IPS-15b (cell line): Measurements from ENCODE around the gene CDC42BPB.

Experiments
- H3K27me3 ChIP-seq: one replicate; pipeline ENCODE4 v1.6.1; 2013; ENCODE audit warnings: low read length; ENCODE audit not compliant: control insufficient read depth, insufficient read depth
- H3K36me3 ChIP-seq: one replicate; pipeline ENCODE4 v1.6.1; 2013; ENCODE audit warnings: low read length; ENCODE audit not compliant: control insufficient read depth, insufficient read depth
- H3K4me1 ChIP-seq: one replicate; pipeline ENCODE4 v1.6.1; 2013; ENCODE audit warnings: mild to moderate bottlenecking, low read length; ENCODE audit not compliant: control insufficient read depth, insufficient read depth
- H3K4me3 ChIP-seq: one replicate; pipeline ENCODE4 v1.5.1; 2013; ENCODE audit warnings: low read depth, low read length
- H3K9ac ChIP-seq: one replicate; pipeline ENCODE4 v1.6.1; 2013; ENCODE audit warnings: low read depth, mild to moderate bottlenecking, low read length
- H3K9me3 ChIP-seq: one replicate; pipeline ENCODE4 v1.6.1; 2013; ENCODE audit warnings: mild to moderate bottlenecking, low read length; ENCODE audit not compliant: control insufficient read depth, insufficient read depth

CDC42BPB gene

DNA sequence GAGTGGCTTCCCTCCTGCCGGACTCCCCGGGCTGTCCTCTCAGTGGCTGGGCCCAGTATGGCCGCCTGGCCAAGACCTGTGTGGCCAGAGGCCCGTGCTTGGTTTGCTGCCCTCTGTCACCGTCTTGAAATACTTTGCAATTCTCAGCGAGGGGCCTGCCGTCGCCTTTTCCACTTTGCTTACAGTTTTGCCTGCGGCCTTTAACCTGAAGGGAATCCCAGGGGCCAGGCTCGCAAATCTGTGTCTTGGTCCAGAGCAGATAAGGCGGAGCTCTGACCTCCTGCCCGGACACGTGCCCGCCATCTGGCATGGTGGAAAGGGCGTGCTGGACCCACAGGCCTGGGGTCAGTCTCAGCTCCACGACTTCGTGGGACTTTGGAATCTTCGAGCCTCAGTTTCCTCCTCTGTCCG, 145.8 kb downstream of the CDC42BPB start:
- no peak overlapping the region for H3K9ac ChIP-seq
- H3K27me3 ChIP-seq = no peaks in the 10 kb centered on the region
- no peak overlapping the region for H3K4me3 ChIP-seq
- no peaks in the 10 kb centered on the region for H3K9me3 ChIP-seq
- no peaks in the 10 kb centered on the region for H3K4me1 ChIP-seq
- peaks cover 12% of the 10 kb centered on the region for H3K36me3 ChIP-seq

DNA sequence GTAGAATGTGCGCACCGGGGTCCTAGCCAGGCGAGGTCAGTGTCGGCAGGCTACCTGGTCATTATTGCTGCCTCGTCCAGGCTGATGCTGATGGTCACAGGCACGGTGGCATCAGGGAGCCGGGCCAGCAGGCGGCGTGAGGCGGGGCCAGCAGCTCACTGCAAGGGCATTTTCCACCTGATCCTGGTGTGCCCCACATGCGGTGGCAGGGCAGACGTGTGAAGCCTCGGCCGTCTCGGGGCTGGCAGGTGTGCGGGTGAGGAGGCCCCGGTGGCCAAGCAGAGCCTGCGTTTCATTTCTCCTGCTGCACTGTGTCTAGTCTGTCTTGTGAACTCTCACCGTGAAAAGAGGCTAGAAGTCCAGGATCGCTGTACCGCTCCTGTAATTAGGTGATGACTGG, 146.9 kb downstream of the CDC42BPB start:
- Histone ChIP-seq H3K9ac (no peak overlapping the region), H3K27me3 (no peaks in the 10 kb centered on the region), H3K4me1 (no peaks in the 10 kb centered on the region), H3K9me3 (peaks cover 2% of the 10 kb centered on the region), H3K36me3 (peaks cover 15% of the 10 kb centered on the region), H3K4me3 (no peak overlapping the region)

DNA sequence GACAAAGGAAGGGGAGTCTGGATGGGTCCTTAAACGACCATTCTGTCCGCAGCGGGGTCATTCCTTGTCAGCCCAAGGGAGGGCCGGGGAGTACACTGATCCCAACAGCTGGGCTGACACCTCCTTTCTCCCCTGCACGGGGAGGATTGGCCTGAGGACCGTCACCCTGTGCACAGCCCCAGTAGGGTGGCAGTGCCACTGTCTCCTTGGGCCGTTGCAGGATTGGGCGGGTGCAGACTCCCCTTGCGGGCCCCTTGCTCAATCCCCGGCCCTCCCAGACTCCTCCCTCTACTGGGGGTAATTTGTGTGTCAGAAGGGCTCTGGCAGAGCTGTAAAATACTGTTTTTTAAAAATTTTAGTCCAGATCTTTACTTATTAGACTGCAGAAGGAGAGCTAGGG, 147.4 kb downstream of the CDC42BPB start:
- H3K4me1 ChIP-seq = no peaks in the 10 kb centered on the region
- no peak overlapping the region for H3K9ac ChIP-seq
- no peak overlapping the region for H3K4me3 ChIP-seq

DNA sequence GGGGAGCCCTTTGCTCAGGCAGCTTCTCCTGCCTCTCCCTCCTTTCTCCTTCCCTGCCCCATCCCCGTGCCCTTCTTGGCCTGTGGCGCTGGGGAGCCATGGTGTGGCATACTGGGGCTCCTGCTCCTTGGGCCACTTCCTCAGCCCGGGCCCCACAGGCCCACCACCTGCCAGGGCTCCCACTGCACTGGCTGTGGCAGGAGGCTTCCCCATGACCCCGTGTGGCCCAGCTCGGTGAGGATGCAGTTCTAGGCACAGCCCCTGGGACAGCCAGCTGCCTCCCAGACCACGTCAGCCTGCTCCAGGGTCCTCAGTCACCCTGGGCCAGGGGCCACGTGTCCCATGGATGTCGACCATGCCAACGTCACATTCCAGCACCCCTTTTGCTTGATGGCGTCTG, 147.9 kb downstream of the CDC42BPB start:
- H3K4me1 ChIP-seq = no peaks in the 10 kb centered on the region
- H3K36me3 ChIP-seq = peaks cover 18% of the 10 kb centered on the region
- no peak overlapping the region for H3K9ac ChIP-seq
- no peaks in the 10 kb centered on the region for H3K27me3 ChIP-seq
- peaks cover 2% of the 10 kb centered on the region for H3K9me3 ChIP-seq
- H3K4me3 ChIP-seq = no peak overlapping the region

More for the DNA sequence above, 147.4 kb downstream of the CDC42BPB start:
- Histone ChIP-seq H3K9me3 (peaks cover 2% of the 10 kb centered on the region), H3K27me3 (no peaks in the 10 kb centered on the region), H3K36me3 (peaks cover 18% of the 10 kb centered on the region)

DNA sequence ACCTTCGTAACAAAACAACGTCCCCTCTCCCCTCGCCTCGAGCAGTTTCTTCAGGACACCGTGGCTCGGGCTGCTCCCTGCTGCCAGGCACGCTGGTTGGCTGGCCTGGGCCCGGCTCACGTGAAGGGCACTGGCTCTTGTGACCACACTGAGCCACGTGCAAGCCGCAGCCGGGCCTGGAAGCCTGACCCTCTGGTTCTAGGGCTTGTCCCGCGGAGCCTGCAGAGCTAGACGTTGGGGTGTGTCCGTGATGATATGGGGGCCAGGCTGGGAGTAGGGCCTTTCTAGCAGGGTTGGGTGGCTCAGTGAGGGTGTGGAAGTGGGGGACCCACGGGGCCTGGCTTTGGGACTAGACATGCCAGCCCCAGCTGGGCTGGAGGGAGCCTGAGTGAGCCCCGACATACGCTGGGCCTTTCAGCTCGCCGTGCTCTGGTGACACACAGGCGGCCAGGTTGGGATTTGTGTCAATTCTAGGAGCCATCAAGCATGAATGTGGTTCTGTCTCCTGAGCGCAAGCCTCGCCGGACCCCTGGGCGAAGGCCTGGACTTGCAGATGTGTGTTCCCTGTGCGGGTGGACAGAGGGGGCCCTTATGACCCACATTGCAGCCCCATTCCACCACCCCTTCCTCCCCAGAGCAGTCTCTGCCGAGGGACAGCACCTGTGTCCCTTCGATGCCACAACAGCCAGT, 148.4 kb downstream of the CDC42BPB start:
- H3K4me1 ChIP-seq = no peaks in the 10 kb centered on the region
- H3K4me3 ChIP-seq = no peak overlapping the region
- H3K9ac ChIP-seq = no peak overlapping the region
- peaks cover 2% of the 10 kb centered on the region for H3K9me3 ChIP-seq
- H3K36me3 ChIP-seq = peaks cover 18% of the 10 kb centered on the region
- H3K27me3 ChIP-seq = no peaks in the 10 kb centered on the region

DNA sequence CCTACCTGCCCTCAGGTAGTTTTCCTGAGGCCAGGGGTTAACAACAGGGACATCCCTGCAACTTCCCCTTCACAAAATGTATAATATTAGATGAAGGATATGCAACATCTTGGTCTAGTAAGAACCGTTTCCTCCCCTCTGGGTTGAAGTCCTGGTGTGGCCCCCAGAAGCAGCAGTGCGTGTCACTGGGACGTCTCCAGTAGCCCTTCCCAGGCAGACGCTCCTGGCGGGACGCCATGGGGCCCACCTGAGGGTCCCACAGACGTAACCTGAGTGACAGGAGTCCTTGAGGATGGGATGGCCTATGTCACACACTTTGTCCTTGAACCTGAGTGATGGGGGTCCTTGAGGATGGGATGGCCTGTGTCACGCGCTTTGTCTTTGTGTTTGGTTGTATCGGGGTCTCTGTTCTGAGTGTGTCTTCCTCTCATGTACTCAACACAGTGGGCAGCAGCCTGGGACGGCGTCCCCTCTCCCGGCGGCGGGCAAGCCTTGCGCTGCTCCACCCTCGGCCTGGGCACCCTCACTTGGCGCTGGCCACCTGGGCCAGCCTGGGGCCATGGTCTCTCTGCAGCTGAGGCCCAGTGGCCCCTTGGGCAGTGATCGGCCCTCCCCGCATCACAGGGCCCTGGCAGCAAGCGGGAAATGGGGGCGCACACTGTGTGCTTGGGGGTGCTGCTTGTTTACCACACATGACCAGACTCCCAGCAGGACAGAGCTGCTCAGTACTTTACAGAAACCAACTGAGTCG, 149.2 kb downstream of the CDC42BPB start:
- peaks cover 23% of the 10 kb centered on the region for H3K36me3 ChIP-seq
- H3K9ac ChIP-seq = no peak overlapping the region
- peaks cover 2% of the 10 kb centered on the region for H3K9me3 ChIP-seq
- no peaks in the 10 kb centered on the region for H3K27me3 ChIP-seq
- H3K4me3 ChIP-seq = no peak overlapping the region
- H3K4me1 ChIP-seq = no peaks in the 10 kb centered on the region

DNA sequence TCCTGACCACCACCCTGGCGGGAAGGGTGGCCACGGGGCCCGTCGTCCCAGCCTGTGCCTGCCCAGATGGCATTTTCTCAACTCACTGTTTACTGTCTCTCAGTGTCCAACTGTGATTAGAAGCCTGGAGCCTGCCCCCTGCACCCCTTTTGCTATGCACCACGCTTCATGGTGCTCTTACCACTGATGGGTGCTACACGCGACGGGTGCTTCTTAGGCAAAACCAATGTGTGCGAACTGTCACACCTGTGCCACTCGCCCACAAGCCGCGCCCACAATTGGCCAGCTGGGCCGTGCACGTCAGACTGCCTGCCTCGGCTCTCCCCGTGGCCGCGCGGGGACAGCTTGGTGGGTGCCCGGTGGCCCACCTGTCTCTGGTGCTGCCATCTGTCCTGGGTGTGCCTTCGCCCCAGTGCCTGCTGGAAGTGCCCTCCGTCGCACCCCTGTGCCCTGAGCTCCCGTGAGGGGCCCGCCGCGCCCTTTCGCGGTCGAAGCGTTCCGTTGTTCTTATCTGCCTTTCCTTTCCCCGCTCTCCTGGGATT, 150.0 kb downstream of the CDC42BPB start:
- Histone ChIP-seq H3K4me1 (no peaks in the 10 kb centered on the region), H3K36me3 (peaks cover 23% of the 10 kb centered on the region), H3K9ac (no peak overlapping the region), H3K27me3 (no peaks in the 10 kb centered on the region), H3K4me3 (no peak overlapping the region), H3K9me3 (peaks cover 2% of the 10 kb centered on the region)

DNA sequence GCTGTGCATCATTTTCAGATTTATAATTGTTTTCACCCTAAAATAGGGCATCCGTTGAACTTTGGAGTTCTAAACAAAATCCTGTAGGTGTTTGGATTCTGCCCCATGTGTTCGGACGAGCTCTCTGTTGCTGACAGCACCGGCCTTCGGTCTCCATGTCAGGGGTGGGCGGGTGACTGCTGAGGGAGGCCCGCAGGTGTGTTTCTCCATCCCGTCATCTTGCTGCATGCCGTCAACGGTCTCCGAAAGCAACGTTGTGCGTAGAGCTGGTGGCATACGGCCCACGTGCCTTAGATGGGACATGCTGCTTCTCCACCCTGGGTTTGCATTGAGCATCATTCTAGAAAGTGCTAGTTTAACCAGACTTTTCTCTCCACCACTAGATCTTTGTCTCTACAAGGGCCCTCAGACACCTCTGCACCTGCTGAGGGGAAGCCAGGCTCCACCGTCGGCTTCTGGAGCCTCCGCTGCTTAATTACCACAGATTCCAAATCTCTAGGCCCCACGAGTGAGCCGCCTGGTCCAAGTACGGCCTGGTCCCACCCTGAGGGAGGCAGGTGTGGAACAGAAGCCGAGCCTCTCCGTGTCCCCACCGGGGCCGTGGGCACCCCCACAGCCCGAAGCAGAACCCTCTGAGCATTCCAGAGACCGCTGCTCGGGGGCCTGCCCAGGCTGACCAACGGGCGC, 150.6 kb downstream of the CDC42BPB start:
- Histone ChIP-seq H3K9ac (no peak overlapping the region), H3K27me3 (no peaks in the 10 kb centered on the region), H3K9me3 (peaks cover 2% of the 10 kb centered on the region), H3K36me3 (peaks cover 23% of the 10 kb centered on the region), H3K4me3 (no peak overlapping the region), H3K4me1 (no peaks in the 10 kb centered on the region)

DNA sequence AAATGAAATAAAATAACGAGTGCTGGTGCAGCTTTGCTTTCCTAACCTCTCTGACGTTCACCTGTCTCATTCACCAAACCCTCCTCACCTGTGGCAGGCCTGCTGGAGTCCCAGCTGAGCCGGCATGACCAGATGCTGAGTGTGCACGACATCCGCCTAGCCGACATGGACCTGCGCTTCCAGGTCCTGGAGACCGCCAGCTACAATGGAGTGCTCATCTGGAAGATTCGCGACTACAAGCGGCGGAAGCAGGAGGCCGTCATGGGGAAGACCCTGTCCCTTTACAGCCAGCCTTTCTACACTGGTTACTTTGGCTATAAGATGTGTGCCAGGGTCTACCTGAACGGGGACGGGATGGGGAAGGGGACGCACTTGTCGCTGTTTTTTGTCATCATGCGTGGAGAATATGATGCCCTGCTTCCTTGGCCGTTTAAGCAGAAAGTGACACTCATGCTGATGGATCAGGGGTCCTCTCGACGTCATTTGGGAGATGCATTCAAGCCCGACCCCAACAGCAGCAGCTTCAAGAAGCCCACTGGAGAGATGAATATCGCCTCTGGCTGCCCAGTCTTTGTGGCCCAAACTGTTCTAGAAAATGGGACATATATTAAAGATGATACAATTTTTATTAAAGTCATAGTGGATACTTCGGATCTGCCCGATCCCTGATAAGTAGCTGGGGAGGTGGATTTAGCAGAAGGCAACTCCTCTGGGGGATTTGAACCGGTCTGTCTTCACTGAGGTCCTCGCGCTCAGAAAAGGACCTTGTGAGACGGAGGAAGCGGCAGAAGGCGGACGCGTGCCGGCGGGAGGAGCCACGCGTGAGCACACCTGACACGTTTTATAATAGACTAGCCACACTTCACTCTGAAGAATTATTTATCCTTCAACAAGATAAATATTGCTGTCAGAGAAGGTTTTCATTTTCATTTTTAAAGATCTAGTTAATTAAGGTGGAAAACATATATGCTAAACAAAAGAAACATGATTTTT, 151.9 kb downstream of the CDC42BPB start:
- Histone ChIP-seq H3K27me3 (no peaks in the 10 kb centered on the region), H3K4me3 (no peak overlapping the region), H3K4me1 (no peaks in the 10 kb centered on the region), H3K36me3 (peaks cover 23% of the 10 kb centered on the region), H3K9me3 (peaks cover 2% of the 10 kb centered on the region), H3K9ac (no peak overlapping the region)

DNA sequence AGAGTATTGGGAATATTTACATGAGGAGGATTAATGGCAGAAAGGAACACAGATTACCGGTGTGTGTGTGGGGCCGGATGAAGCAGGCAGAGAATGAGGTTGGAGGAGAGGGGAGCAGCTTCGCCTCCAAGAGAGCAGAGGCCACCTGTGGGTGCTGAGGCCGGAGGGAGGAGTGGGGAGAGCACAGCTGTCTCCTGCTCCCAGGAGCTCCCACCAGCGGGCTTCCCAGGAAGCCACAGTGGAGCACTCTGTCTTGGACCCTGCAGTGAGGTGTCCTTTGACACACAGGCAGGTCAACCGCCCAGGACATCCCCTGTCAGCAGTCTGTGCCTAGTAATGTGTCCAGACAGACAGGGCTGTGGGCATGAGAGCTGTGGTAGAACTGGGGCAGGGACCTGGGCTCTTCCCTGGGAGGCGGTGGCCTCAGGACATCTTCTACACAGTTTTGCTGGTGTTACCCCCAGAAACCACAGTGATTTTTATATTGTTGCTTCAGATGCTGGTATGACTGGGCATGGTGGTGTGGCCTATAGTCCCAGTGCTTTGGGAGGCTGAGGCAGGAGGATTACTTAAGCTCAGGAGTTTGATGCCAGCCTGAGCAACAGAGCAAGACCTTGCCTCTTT, 153.3 kb downstream of the CDC42BPB start:
- Histone ChIP-seq H3K4me3 (no peak overlapping the region), H3K4me1 (no peaks in the 10 kb centered on the region), H3K36me3 (peaks cover 23% of the 10 kb centered on the region), H3K27me3 (no peaks in the 10 kb centered on the region), H3K9me3 (peaks cover 2% of the 10 kb centered on the region), H3K9ac (no peak overlapping the region)
